Thymus (tissue), 11 donors: ENCODE data around the gene EEFSEC. TPM values are rescaled to one million over a fixed set of nuclear protein-coding genes. Genes with fewer than 3 reads are reported as not detected.

ENCODE experiments used
- DNase-seq, 9 donors: peaks; one replicate each; pipeline ENCODE4 v3.0.0-alpha.2; 2013; ENCODE audit warnings: low spot score in 9 of 9, low read depth in 6 of 9, missing footprints in 1 of 9
- H3K27ac ChIP-seq, 2 donors: one replicate each; pipeline ENCODE4 v1.5.1; 2013; ENCODE audit warnings: control low read depth in 1 of 2, low read depth in 1 of 2, low read length in 1 of 2, mild to moderate bottlenecking in 1 of 2, moderate library complexity in 1 of 2
- H3K27me3 ChIP-seq, 2 donors: one replicate each; pipeline ENCODE4 v1.5.1; 2013; ENCODE audit warnings: low read length in 1 of 2; ENCODE audit not compliant: control insufficient read depth in 2 of 2, insufficient read depth in 1 of 2
- H3K36me3 ChIP-seq, 2 donors: one replicate each; pipeline ENCODE4 v1.5.1; 2013; ENCODE audit warnings: low read length in 1 of 2, mild to moderate bottlenecking in 1 of 2, moderate library complexity in 1 of 2; ENCODE audit not compliant: control insufficient read depth in 2 of 2, insufficient read depth in 2 of 2
- H3K4me1 ChIP-seq, 2 donors: one replicate each; pipeline ENCODE4 v1.5.1; 2013; ENCODE audit warnings: low read length in 2 of 2; ENCODE audit not compliant: control insufficient read depth in 2 of 2, insufficient read depth in 2 of 2
- H3K4me3 ChIP-seq, 2 donors: one replicate each; pipeline ENCODE4 v1.5.1; 2013; ENCODE audit warnings: low read length in 2 of 2, control low read depth in 1 of 2, mild to moderate bottlenecking in 1 of 2
- H3K9me3 ChIP-seq, 2 donors: one replicate each; pipeline ENCODE4 v1.5.1; 2013; ENCODE audit warnings: low read length in 1 of 2, mild to moderate bottlenecking in 1 of 2; ENCODE audit not compliant: control insufficient read depth in 2 of 2, insufficient read depth in 1 of 2
- WGBS: extraction: QIAGEN DNeasy Blood & Tissue Kit; methylation state at CpG from one replicate; pipeline ENCODE4 v1.1.7; 2013; 5-methylcytosine and 5-hydroxymethylcytosine counted together
- polyA plus RNA-seq: library from polyadenylated mRNA; stranded (reverse); fragments of 200-250 nt; gene quantifications from one replicate; pipeline ENCODE4 v1.2.3, GENCODE V29; 2013
- total RNA-seq: library from RNA; stranded (reverse); fragments of 120-200 nt; gene quantifications from one replicate; pipeline ENCODE4 v1.2.4, GENCODE V29; 2013
- donor health status: healthy.

Gene EEFSEC
- total and polyA plus RNA-seq, 2 donors: 6.5 to 13.1 TPM

- Histone ChIP-seq H3K9me3 (no peaks in the 10 kb centered on the region), H3K36me3 (no peaks in the 10 kb centered on the region), H3K27me3 (no peaks in the 10 kb centered on the region), H3K27ac (no peak overlapping the region), H3K4me3 (no peak overlapping the region), H3K4me1 (peaks cover 0 to 6% of the 10 kb centered on the region in 2 donors)
- 98% methylated on average over 24 of the region's 24 CpGs for WGBS
- no peak for DNase-seq
Measured at GRCh38 chr3:128399221-128399915, 246.1 kb downstream of the EEFSEC start.

DNA sequence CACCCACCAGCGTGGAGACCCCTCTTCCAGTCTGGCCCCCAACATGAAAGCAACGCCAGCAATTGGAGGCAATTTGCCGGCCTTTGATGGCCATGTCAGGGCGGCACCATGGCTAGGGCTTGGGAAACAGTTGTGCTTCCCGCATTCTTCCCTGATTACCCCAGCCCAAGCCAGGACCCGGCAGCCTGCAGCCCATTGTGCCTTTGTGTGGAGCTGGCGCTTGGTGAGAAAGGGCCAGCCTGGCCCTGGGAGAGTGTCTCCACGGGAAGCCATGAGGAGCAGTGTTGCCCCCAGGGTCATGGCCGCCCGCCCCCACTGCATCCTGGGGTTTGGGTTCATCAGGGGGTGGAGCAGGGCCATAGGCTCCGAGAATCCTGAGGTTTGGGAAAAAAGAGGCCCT, 247.4 kb downstream of the EEFSEC start:
- WGBS: over 99% methylated on average over 11 of the region's 11 CpGs
- no peak for DNase-seq
- H3K27me3 ChIP-seq: no peaks in the 10 kb centered on the region

GRCh38 chr3:128402319-128402718, 249.0 kb downstream of the EEFSEC start:
- no peak overlapping the region for H3K4me3 ChIP-seq
- WGBS: 97% methylated on average over 11 of the region's 11 CpGs
- no peaks in the 10 kb centered on the region for H3K9me3 ChIP-seq
- DNase-seq: no peak
- H3K27ac ChIP-seq: no peak overlapping the region
- H3K27me3 ChIP-seq: no peaks in the 10 kb centered on the region
- no peaks in the 10 kb centered on the region for H3K36me3 ChIP-seq
- peaks cover 0 to 4% of the 10 kb centered on the region in 2 donors for H3K4me1 ChIP-seq

More for the DNA sequence above, 247.4 kb downstream of the EEFSEC start:
- H3K4me3 ChIP-seq: no peak overlapping the region
- H3K27ac ChIP-seq: no peak overlapping the region
- no peaks in the 10 kb centered on the region for H3K9me3 ChIP-seq
- no peaks in the 10 kb centered on the region for H3K36me3 ChIP-seq
- peaks cover 0 to 6% of the 10 kb centered on the region in 2 donors for H3K4me1 ChIP-seq

GRCh38 chr3:128402998-128403397, 249.7 kb downstream of the EEFSEC start:
- no peak for DNase-seq
- H3K27me3 ChIP-seq: no peaks in the 10 kb centered on the region
- H3K36me3 ChIP-seq: no peaks in the 10 kb centered on the region
- H3K4me1 ChIP-seq: peaks cover 0 to 4% of the 10 kb centered on the region in 2 donors
- H3K4me3 ChIP-seq: no peak overlapping the region
- H3K27ac ChIP-seq: no peak overlapping the region
- no peaks in the 10 kb centered on the region for H3K9me3 ChIP-seq
- WGBS: 94% methylated on average over 6 of the region's 6 CpGs

- no peaks in the 10 kb centered on the region for H3K27me3 ChIP-seq
- peaks cover 0 to 4% of the 10 kb centered on the region in 2 donors for H3K4me1 ChIP-seq
- H3K36me3 ChIP-seq: no peaks in the 10 kb centered on the region
- H3K4me3 ChIP-seq: no peak overlapping the region
- no peaks in the 10 kb centered on the region for H3K9me3 ChIP-seq
- no peak overlapping the region for H3K27ac ChIP-seq
- DNase-seq: no peak
- WGBS: 93% methylated on average over 23 of the region's 23 CpGs
Measured at GRCh38 chr3:128404276-128405068, 251.2 kb downstream of the EEFSEC start.

DNA sequence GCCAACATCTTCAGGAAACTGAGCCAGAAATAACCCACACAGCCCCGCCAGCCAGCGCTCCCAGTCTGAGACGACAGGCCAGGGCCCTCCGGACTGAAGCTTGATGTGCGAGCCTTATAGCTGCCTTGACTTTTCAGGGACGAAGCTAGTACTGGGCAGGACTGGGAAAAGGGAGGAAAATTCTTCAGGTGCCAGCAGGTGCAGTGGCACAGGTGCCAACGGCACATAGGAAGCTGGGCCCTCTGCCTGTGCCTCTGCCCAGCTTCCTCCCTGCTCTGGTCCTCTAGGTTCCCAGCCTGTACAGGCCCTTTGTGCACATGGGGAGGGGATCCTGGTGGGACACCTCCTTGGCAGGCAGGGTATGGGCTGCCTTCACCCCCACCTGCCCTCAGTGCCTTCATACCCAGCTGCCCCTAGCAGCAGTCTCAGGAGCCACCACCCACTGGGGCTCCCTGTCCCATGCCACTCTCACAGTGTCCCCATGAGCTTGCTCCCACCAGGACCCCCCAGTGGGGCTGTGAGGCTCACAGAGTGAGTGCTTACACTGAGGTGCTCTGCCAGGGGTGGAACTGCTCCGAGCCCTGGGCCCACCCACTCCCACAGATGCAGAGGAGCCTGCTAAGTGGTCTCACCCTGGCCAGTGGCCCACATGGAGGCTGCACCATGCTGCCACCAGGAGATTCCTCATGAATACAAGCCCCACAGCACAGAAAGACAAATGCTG, 252.4 kb downstream of the EEFSEC start:
- Histone ChIP-seq H3K9me3 (no peaks in the 10 kb centered on the region), H3K36me3 (no peaks in the 10 kb centered on the region), H3K4me3 (no peak overlapping the region), H3K27me3 (no peaks in the 10 kb centered on the region), H3K4me1 (peaks cover 0 to 4% of the 10 kb centered on the region in 2 donors), H3K27ac (no peak overlapping the region)
- no peak for DNase-seq
- 96% methylated on average over 8 of the region's 8 CpGs for WGBS

DNA sequence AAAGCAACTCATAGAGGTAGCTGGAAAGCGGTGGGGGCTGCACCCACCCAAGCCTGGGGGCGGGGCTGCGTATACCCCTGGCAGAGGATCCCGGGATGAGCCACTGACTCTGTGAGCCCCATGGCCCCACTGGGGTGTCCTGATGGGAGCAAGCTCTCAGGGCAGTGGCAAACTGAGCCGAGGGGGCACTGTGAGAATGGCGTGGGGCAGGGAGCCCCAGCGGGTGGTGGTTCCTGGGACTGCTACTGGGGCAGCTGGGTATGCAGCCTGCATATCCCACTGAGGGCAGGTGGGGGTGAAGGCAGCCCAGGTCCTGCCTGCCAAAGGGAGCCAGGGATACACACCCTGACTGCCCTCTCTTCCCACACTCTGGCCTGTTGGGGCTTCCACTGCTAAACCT, 254.0 kb downstream of the EEFSEC start:
- Histone ChIP-seq H3K4me3 (no peak overlapping the region), H3K9me3 (no peaks in the 10 kb centered on the region), H3K27me3 (no peaks in the 10 kb centered on the region), H3K27ac (no peak overlapping the region), H3K36me3 (no peaks in the 10 kb centered on the region), H3K4me1 (peaks cover 0 to 4% of the 10 kb centered on the region in 2 donors)
- WGBS: 96% methylated on average over 7 of the region's 7 CpGs
- no peak for DNase-seq

- no peaks in the 10 kb centered on the region for H3K4me1 ChIP-seq
- H3K27me3 ChIP-seq: no peaks in the 10 kb centered on the region
- H3K36me3 ChIP-seq: no peaks in the 10 kb centered on the region
- H3K4me3 ChIP-seq: no peak overlapping the region
- 97% methylated on average over 19 of the region's 19 CpGs for WGBS
- H3K27ac ChIP-seq: no peak overlapping the region
- DNase-seq: no peak
- no peaks in the 10 kb centered on the region for H3K9me3 ChIP-seq
Measured at GRCh38 chr3:128408012-128408692, 254.9 kb downstream of the EEFSEC start.
